CD14-positive monocyte (primary cell): ENCODE data around the gene FER1L5. TPM values are rescaled to one million over a fixed set of nuclear protein-coding genes. Genes with fewer than 3 reads are reported as not detected.

Experiments
- DNase-seq, 3 donors: peaks; one replicate each; pipeline ENCODE4 v3.0.0-alpha.2; 2011 to 2022
- H2AFZ ChIP-seq: 2 replicates; pipeline ENCODE4 v1.6.0; 2012; ENCODE audit warnings: mild to moderate bottlenecking, low read depth, low read length, inconsistent platforms; ENCODE audit not compliant: insufficient read depth, poor library complexity, severe bottlenecking
- H3K27ac ChIP-seq, 2 donors: 1 replicate in 1 of 2; 2 replicates in 1 of 2; pipeline ENCODE4 v1.5.1; 2012 to 2013; ENCODE audit warnings: low read length in 2 of 2, control low read depth in 1 of 2, inconsistent platforms in 1 of 2, low read depth in 1 of 2, mild to moderate bottlenecking in 1 of 2
- H3K27me3 ChIP-seq, 2 donors: one replicate each; pipeline versions ENCODE4 v1.6.0 to v1.6.1; 2011 to 2013; ENCODE audit warnings: low read length in 2 of 2; ENCODE audit not compliant: control insufficient read depth in 2 of 2, insufficient read depth in 2 of 2
- H3K36me3 ChIP-seq, 2 donors: replicated peaks in 1 of 2; 1 replicate in 1 of 2; 2 replicates in 1 of 2; pipeline versions ENCODE4 v1.5.1 to v1.6.1; 2012 to 2013; ENCODE audit warnings: low read length in 2 of 2, control low read depth in 1 of 2, inconsistent platforms in 1 of 2, mild to moderate bottlenecking in 1 of 2; ENCODE audit not compliant: insufficient read depth in 2 of 2, control insufficient read depth in 1 of 2
- H3K4me1 ChIP-seq, 2 donors: 1 replicate in 1 of 2; 2 replicates in 1 of 2; pipeline versions ENCODE4 v1.5.1 to v1.6.1; 2012 to 2013; ENCODE audit warnings: low read length in 2 of 2, control low read depth in 1 of 2, inconsistent platforms in 1 of 2, mild to moderate bottlenecking in 1 of 2, moderate library complexity in 1 of 2; ENCODE audit not compliant: insufficient read depth in 2 of 2, control insufficient read depth in 1 of 2
- H3K4me2 ChIP-seq: replicated peaks from 2 replicates; pipeline ENCODE3; 2012; ENCODE audit warnings: low read length, moderate library complexity, mild to moderate bottlenecking; ENCODE audit not compliant: poor library complexity, severe bottlenecking; ENCODE audit errors: extremely low read depth
- H3K4me3 ChIP-seq, 3 experiments: fragments of 200-600 bp in 1 of 3; sonication (generic) in 1 of 3; replicated peaks in 1 of 3; 1 replicate in 2 of 3; 2 replicates in 1 of 3; pipeline ENCODE4 v1.5.1; 2011 to 2013; ENCODE audit warnings: low read length in 3 of 3, mild to moderate bottlenecking in 3 of 3, control low read depth in 2 of 3, low read depth in 2 of 3, inconsistent platforms in 1 of 3, moderate library complexity in 1 of 3
- H3K79me2 ChIP-seq: 2 replicates; pipeline ENCODE4 v1.6.0; 2012; ENCODE audit warnings: mild to moderate bottlenecking, control low read depth, inconsistent platforms, low read length, moderate library complexity; ENCODE audit not compliant: insufficient read depth
- H3K9ac ChIP-seq: 2 replicates; pipeline ENCODE4 v1.6.0; 2017; ENCODE audit warnings: low read length, mild to moderate bottlenecking; ENCODE audit not compliant: insufficient read depth, poor library complexity, severe bottlenecking
- H3K9me3 ChIP-seq, 2 donors: replicated peaks in 1 of 2; 1 replicate in 1 of 2; 2 replicates in 1 of 2; pipeline versions ENCODE4 v1.5.1 to v1.6.1; 2012 to 2013; ENCODE audit warnings: low read length in 2 of 2, control low read depth in 1 of 2; ENCODE audit not compliant: control insufficient read depth in 1 of 2, insufficient read depth in 1 of 2
- H4K20me1 ChIP-seq: 2 replicates; pipeline ENCODE4 v1.6.0; 2012; ENCODE audit warnings: mild to moderate bottlenecking, low read length, control low read depth, moderate library complexity; ENCODE audit not compliant: insufficient read depth
- H3K27ac Mint-ChIP-seq, 7 donors: one replicate each; pipeline ENCODE4 v1.8.0; 2020; ENCODE audit warnings: mild to moderate bottlenecking in 7 of 7, mixed read lengths in 7 of 7, moderate library complexity in 6 of 7, inconsistent platforms in 2 of 7
- H3K27me3 Mint-ChIP-seq, 3 donors: one replicate each; pipeline ENCODE4 v1.8.0; 2021 to 2022; ENCODE audit warnings: low read depth in 3 of 3, mild to moderate bottlenecking in 3 of 3, mixed read lengths in 3 of 3, moderate library complexity in 3 of 3, inconsistent platforms in 1 of 3
- H3K36me3 Mint-ChIP-seq, 2 donors: one replicate each; pipeline ENCODE4 v1.8.0; 2020; ENCODE audit warnings: mixed read lengths in 2 of 2, inconsistent platforms in 1 of 2, mild to moderate bottlenecking in 1 of 2
- H3K4me1 Mint-ChIP-seq: one replicate; pipeline ENCODE4 v1.8.0; 2020; ENCODE audit warnings: mild to moderate bottlenecking, mixed read lengths
- H3K4me3 Mint-ChIP-seq, 2 donors: one replicate each; pipeline ENCODE4 v1.8.0; 2020; ENCODE audit warnings: mild to moderate bottlenecking in 2 of 2, mixed read lengths in 2 of 2, moderate library complexity in 1 of 2
- H3K9me3 Mint-ChIP-seq, 7 donors: one replicate each; pipeline ENCODE4 v1.8.0; 2020 to 2022; ENCODE audit warnings: mixed read lengths in 7 of 7, mild to moderate bottlenecking in 6 of 7, moderate library complexity in 6 of 7, inconsistent platforms in 2 of 7
- WGBS: methylation state at CpG from one replicate; pipeline ENCODE4 v1.1.5; 2013; ENCODE audit warnings: missing lambda C conversion rate; ENCODE audit not compliant: insufficient coverage; 5-methylcytosine and 5-hydroxymethylcytosine counted together
- intact Hi-C, 2 donors: fragments of 100-400 bp; cut with micrococcal nuclease; formaldehyde crosslinking; loops; one replicate each; pipeline versions ENCODE4 v1.15.0 to v1.15.1; 2023
- polyA plus RNA-seq, 3 donors: library from polyadenylated mRNA; depleted of rRNA in 1 of 3; unstranded in 2 of 3; stranded (reverse) in 1 of 3; fragments of 300-500 nt in 2 of 3; fragments of >200 nt in 1 of 3; fragmentation: Illumina TruSeq in 2 of 3; gene quantifications; 1 replicate in 2 of 3; 2 replicates in 1 of 3; pipeline ENCODE4 v1.2.3, GENCODE V29; 2012 to 2021
- TF ChIP-seq, protein P1 (sequence below): fragments of 200-600 bp; IDR thresholded peaks from one replicate; pipeline ENCODE4 v1.8.0; 2022; ENCODE audit warnings: antibody characterized with exemption, mild to moderate bottlenecking

FER1L5 gene
- polyA plus RNA-seq, 3 donors, result not detected

DNA sequence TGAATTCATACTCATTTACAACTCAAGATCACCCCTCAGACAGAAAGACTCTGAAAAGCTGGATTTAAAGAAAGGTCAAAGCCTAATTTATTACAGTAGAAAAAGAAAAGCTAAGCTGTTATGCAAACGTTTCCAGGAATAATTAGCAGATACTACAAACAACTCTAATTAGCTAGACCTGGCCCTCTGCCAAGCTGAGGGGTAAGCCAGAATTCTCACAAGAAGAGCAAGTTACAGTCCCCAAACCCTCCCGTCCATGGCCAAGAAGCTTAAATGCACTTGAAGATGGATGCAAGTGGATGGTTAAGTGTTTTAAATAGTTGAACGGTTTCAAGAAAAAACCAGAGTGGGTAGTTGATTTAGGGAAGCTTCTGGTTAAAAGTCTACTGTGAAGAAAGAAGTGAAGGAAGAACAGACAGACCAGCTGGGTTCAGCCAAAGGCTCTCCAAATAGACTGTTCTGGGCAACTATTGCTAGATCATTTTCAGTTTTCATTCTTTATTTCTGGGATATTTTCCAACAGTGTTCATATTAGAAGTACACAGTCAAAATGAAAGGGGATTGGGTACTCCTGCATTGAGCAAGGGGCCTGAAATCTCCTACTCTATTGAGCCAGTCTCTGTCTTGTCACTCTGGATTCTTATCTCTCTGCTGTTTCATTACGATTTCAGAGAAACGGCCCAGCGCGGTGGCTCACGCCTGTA, 92.5 kb downstream of the FER1L5 start:
- no peak overlapping the region for H3K4me2 ChIP-seq
- TF ChIP-seq, protein P1, sequence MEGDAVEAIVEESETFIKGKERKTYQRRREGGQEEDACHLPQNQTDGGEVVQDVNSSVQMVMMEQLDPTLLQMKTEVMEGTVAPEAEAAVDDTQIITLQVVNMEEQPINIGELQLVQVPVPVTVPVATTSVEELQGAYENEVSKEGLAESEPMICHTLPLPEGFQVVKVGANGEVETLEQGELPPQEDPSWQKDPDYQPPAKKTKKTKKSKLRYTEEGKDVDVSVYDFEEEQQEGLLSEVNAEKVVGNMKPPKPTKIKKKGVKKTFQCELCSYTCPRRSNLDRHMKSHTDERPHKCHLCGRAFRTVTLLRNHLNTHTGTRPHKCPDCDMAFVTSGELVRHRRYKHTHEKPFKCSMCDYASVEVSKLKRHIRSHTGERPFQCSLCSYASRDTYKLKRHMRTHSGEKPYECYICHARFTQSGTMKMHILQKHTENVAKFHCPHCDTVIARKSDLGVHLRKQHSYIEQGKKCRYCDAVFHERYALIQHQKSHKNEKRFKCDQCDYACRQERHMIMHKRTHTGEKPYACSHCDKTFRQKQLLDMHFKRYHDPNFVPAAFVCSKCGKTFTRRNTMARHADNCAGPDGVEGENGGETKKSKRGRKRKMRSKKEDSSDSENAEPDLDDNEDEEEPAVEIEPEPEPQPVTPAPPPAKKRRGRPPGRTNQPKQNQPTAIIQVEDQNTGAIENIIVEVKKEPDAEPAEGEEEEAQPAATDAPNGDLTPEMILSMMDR, result no peak
- peaks cover 21% of the 10 kb centered on the region for H3K4me1 Mint-ChIP-seq
- H3K27ac ChIP-seq, result no peak overlapping the region
- H4K20me1 ChIP-seq, result no peaks in the 10 kb centered on the region
- no peak overlapping the region for H3K4me3 Mint-ChIP-seq
- H3K36me3 Mint-ChIP-seq, result peaks cover 50 to 65% of the 10 kb centered on the region in 2 donors
- H3K27ac Mint-ChIP-seq, result peak overlapping the region in 2 of 7 donors; percentile 27 to 40
- H3K9ac ChIP-seq, result no peak overlapping the region
- no peak for DNase-seq
- H3K4me3 ChIP-seq, result no peak overlapping the region
- H3K27me3 Mint-ChIP-seq, result peaks cover 0 to 1% (median 0%) of the 10 kb centered on the region in 3 donors
- peaks cover 55 to 76% of the 10 kb centered on the region in 2 donors for H3K36me3 ChIP-seq
- H3K9me3 Mint-ChIP-seq, result peaks cover 0 to 4% (median 0%) of the 10 kb centered on the region in 7 donors
- H3K9me3 ChIP-seq, result no peaks in the 10 kb centered on the region
- intact Hi-C loops, result loop anchor here in 1 of 2 donors (10.0 kb wide), 1 partner anchor 100 kb away; the partner anchor contains the start of gene KANSL3
- H3K79me2 ChIP-seq, result peaks cover 14% of the 10 kb centered on the region
- H2AFZ ChIP-seq, result no peak overlapping the region
- H3K27me3 ChIP-seq, result no peaks in the 10 kb centered on the region
- 100% methylated on average over 6 of the region's 8 CpGs for WGBS
- peaks cover 17 to 19% of the 10 kb centered on the region in 2 donors for H3K4me1 ChIP-seq

DNA sequence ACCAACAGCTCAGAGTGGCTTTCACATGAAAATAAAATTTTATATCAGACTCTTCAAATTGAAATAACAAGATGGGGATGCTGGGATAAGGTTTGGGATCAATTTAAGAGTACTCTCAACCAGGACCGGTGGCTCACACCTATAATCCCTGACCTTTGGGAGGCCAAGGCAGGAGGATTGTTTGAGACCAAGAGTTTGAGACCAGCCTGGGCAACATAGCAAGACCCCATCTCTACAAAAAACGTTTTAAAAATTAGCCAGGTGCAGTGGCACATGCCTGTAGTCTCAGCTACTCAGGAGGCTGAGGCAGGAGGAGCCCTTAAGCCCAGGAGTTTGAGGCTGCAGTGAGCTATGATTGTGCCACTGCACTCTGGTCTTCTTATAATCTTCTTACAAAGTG, 94.7 kb downstream of the FER1L5 start:
- Histone ChIP-seq H3K27ac (no peak overlapping the region), H3K4me1 (peaks cover 22 to 28% of the 10 kb centered on the region in 2 donors), H3K9ac (no peak overlapping the region), H3K36me3 (peaks cover 37 to 53% of the 10 kb centered on the region in 2 donors), H3K9me3 (no peaks in the 10 kb centered on the region), H3K4me2 (no peak overlapping the region), H3K4me3 (no peak overlapping the region), H4K20me1 (no peaks in the 10 kb centered on the region), H2AFZ (no peak overlapping the region), H3K79me2 (peaks cover 14% of the 10 kb centered on the region), H3K27me3 (no peaks in the 10 kb centered on the region)
- H3K4me1 Mint-ChIP-seq, result peaks cover 26% of the 10 kb centered on the region
- H3K36me3 Mint-ChIP-seq, result peaks cover 34 to 48% of the 10 kb centered on the region in 2 donors
- peaks cover 0 to 4% (median 0%) of the 10 kb centered on the region in 7 donors for H3K9me3 Mint-ChIP-seq
- TF ChIP-seq, protein P1, result no peak
- H3K4me3 Mint-ChIP-seq, result no peak overlapping the region
- 60% methylated on average over 1 of the region's 2 CpGs for WGBS
- no peak for DNase-seq
- H3K27ac Mint-ChIP-seq, result no peak overlapping the region
- H3K27me3 Mint-ChIP-seq, result peaks cover 0 to 1% (median 0%) of the 10 kb centered on the region in 3 donors
- intact Hi-C loops, result loop anchor here in 1 of 2 donors (10.0 kb wide), 1 partner anchor 102 kb away; the partner anchor contains the start of gene KANSL3
